HG03108 (cell line): Measurements from ENCODE around the gene MSGN1.
"Not testable (repeated sequence)": the region's sequence is repeated elsewhere in the genome, so short reads cannot be mapped to it uniquely, and the experiment has no call there.

Experiments
- ATAC-seq: cut with Tn5 transposase; IDR thresholded peaks from one replicate; pipeline ENCODE4 v1.9.1; 2021; ENCODE audit warnings: moderate library complexity; ENCODE audit not compliant: unreplicated experiment

MSGN1 gene

GRCh38 chr2:17805166-17805565, 11.1 kb upstream of the MSGN1 start:
- peak; percentile 32 for ATAC-seq

- no peak for ATAC-seq
These were observed 10.4 kb upstream of the MSGN1 start for GRCh38 chr2:17805717-17806363.

- ATAC-seq: peak; percentile 29
These were observed 3.1 kb upstream of the MSGN1 start for GRCh38 chr2:17813010-17813741.

GRCh38 chr2:17813742-17814473, 2.4 kb upstream of the MSGN1 start:
- ATAC-seq: peak; percentile 84

GRCh38 chr2:17814601-17815000, 1.7 kb upstream of the MSGN1 start:
- no peak for ATAC-seq

GRCh38 chr2:17815468-17816184, 634 bp upstream of the MSGN1 start:
- peak; percentile 28 for ATAC-seq

- ATAC-seq: no peak
These were observed 2.1 kb downstream of the MSGN1 start for GRCh38 chr2:17818235-17818815.

- ATAC-seq: no peak
These were observed 4.8 kb downstream of the MSGN1 start for GRCh38 chr2:17821080-17821479.

GRCh38 chr2:17821535-17822444, 5.5 kb downstream of the MSGN1 start:
- peak; percentile 37 for ATAC-seq

GRCh38 chr2:17822445-17823117, 6.3 kb downstream of the MSGN1 start:
- ATAC-seq: peak; percentile 48

GRCh38 chr2:17823646-17824045, 7.4 kb downstream of the MSGN1 start:
- not testable (repeated sequence) for ATAC-seq

- ATAC-seq: no peak
These were observed 11.1 kb downstream of the MSGN1 start for GRCh38 chr2:17827316-17827715.

- ATAC-seq: no peak
These were observed 11.5 kb downstream of the MSGN1 start for GRCh38 chr2:17827785-17828184.

GRCh38 chr2:17830053-17831034, 14.1 kb downstream of the MSGN1 start:
- ATAC-seq: peak; percentile 77

- ATAC-seq: no peak
These were observed 19.3 kb downstream of the MSGN1 start for GRCh38 chr2:17835516-17835915.

- ATAC-seq: no peak
These were observed 23.7 kb downstream of the MSGN1 start for GRCh38 chr2:17839959-17840358.

- ATAC-seq: no peak
These were observed 27.2 kb downstream of the MSGN1 start for GRCh38 chr2:17843457-17843856.

GRCh38 chr2:17845806-17846205, 29.5 kb downstream of the MSGN1 start:
- no peak for ATAC-seq
